Putamen (tissue), 1 donor: Measurements from ENCODE around the gene ARMC9.
"Not testable (repeated sequence)": the region's sequence is repeated elsewhere in the genome, so short reads cannot be mapped to it uniquely, and the experiment has no call there.

ENCODE experiments used
- DNase-seq: peaks from one replicate; pipeline ENCODE4 v3.0.0-alpha.2; 2016; ENCODE audit warnings: low spot score

ARMC9 gene

GRCh38 chr2:231287696-231288095 is 89.3 kb downstream of the ARMC9 start:
- no peak for DNase-seq

GRCh38 chr2:231288590-231288989 is 90.2 kb downstream of the ARMC9 start:
- no peak for DNase-seq

DNA sequence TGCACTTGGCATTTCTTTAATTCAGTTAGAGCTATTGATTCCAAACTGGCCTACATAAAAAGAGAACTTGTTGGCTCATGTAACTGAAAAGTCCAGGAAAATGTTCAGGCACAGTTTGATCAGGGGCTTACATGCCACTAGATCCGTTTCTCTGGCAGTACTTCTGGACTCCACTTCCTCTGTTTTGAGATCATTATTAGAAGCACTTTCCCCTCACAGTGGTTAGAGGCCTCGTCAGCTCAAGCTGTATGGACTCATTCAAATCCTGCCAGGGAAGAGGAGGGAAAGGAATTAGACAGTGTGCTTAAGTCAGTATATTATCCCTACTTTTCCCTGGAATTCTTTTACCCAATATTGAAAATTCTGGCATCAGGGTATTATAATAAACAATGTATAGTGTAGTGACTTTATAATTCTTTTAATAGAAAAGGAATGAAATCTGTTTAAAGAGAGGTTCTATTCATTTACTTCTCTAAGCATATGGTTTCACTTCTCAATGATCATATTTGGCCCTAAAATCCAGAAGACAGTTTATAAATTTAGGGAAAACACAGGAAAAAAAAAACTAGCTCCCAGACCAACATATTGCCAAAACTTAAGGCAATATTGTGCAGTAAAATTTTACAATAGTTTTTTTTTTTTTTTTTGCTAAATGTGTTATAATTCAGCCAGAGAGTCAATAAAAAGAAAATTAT is 92.0 kb downstream of the ARMC9 start:
- DNase-seq = no peak

DNA sequence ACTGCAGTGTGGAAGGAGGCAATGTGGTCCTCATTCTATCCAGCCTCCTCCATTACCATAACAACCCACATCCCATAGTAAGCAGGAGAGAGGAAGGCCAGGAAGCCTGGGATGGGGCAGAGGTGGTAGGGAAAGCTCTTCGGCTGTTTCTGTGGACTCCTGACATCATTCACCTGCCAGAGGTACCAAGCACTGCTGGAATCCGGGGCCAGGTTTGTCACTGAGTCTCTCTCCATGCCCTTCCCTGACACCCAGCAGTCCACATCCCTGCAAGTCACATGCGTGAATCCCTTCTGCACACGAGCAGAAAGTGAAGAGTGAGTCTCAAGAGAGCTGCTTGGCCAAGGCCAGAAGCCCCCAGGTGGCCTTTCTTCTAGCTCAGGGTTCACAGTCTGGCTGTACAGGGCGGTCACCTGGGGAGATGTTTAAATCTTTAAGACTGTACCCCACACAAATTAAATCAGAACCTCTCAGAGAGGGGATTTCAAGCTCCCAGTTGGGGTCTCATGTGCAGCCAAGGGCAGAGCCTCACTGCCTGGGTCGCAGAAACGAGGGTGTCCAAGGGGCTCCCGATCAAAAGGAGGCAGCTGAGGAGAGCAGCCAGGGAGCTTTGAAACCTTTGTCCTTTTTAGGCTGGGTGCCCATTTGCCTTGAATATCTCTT is 94.2 kb downstream of the ARMC9 start:
- DNase-seq = no peak

DNA sequence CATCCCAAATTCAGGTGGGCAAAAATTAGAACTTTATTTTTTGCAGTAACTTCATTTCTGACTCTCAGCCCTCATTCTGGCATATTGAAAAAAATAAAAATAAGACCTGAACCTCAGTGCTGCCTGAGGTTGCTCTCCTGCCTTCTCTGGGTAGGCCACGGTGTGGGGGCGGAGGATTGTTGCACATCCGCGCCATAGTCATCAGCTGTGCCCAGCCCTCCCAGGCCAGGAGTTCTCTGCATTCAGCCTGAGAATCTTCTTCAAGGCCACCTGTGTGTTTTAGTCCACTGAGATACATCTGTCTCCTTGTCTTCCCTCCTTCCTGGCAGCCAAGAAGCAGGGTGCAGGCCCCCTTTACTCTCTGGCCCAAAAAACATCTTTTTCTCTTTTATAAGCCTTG is 94.7 kb downstream of the ARMC9 start:
- no peak for DNase-seq

- no peak for DNase-seq
Observed at GRCh38 chr2:231294116-231294515, 95.7 kb downstream of the ARMC9 start.

DNA sequence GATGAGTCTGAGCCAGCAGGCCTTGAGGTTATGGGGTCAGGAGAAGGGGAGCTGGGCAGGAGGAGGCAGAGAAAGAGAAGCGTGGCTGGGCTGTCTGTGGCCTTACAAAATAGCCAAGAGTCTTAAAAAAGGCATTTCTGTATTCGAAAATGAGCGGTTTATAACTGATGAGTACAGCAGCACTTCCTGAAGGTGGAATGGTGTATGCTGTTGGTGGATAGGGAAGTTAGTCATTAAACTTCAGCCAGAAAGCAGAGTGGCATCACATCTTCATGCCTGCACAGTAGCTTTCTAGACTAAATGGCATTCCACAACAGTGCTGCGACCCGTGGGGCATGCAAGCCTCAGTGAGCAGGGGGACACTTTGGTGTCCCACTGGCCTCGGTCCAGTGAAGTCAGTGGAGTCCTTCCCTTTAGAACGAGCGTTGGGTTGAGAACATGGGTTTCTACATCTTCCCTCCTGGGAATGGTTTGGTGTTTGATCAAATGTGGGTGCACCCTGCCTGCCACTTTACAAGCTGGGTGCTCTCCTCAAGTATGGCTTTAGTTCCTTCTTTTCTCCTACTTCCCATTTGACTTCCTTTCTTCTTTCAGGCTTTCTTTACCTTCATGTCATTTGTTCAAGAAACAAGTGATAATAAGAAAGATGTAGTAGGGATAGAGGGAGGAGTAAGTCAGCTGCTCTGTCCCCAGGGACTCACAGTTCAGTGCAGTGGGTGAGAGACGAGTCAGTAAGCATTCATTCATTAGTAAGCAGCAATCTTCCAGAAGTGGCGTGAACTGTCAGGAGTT is 96.3 kb downstream of the ARMC9 start:
- no peak for DNase-seq

- DNase-seq = no peak
Observed at GRCh38 chr2:231295363-231295655, 96.9 kb downstream of the ARMC9 start.

DNA sequence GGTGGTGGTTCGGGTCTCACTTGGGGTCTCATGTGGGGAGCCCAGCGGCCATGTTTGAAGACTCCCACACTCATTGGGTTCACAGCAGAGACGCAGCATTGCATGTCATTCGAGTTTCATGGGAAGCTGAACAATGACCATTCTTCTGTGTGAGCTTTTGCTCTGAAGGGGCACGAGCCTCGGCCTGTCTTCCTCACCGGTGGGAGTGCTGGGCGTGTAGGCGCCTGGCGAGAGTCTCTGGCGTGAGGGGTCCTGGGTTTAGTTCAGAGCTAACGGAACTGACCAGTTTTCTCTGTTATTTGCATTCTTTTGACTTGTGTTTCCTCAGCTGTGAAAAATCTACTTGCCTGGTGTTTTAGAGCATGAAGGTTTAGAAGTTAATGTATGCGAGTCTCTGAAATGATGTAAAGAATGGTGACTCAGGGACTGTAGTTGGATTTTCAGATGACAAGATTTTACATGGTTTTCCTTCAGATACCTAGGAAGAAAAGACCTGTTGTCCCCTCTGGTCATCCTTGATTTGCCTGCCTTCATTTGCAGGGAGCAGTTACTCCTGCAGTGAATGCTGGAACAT is 98.1 kb downstream of the ARMC9 start:
- no peak for DNase-seq

DNA sequence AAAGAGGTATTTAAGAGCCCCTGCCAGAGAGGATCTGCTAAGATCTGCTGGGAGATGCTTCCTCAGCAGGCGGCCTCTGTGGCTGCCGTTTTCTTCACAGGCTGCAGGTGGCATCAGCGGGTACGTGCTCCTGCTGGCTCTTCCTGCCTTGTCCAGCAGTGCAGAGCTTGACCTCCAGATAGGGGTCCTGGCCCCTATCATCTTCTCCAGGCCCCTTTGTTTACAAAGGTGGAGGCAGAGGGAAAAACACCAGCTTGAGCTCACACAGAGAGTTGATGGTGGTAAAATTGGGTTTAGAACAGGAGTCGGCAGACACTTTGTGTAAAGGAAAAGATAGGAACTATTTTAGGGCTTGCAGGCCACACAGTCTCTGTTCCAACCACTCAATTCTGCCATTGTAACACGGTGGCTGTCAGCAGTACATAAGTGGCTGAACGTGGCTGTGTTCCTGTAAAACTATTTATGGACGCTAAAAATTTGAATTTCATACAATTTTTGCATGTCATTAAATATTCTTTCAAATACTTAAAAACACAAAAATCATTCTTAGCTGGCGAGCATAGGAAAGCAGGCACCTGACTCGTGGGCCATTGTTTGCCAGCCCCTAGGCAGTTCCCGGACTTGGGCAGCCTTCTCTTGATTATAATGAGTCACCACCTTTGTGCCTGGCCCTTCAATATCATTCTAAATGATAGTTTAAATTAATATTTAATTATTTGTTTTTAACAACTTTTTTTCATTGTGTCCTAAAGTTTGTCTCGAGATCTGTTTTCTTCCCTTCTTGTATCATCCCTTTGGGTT is 98.9 kb downstream of the ARMC9 start:
- DNase-seq = peak; percentile 65

DNA sequence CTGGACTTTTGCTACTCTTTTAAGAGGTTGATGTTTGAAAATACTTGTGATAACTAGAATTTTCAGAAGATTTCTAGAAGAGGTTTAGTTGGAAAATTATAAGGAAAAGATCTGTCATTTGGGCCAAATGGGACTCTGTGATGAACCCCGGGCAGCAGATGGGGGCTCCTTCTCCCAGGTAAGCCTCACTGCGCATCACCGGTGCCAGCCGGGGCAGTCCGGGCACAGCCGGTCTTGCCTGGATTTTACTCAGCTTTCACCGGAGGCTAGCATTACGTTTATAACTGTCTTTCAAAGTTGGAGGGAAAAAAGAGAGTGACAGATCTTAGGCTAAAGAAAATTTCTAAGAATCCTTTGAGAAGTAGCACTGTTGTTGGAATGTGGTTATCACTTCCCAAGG is 99.7 kb downstream of the ARMC9 start:
- DNase-seq = no peak

DNA sequence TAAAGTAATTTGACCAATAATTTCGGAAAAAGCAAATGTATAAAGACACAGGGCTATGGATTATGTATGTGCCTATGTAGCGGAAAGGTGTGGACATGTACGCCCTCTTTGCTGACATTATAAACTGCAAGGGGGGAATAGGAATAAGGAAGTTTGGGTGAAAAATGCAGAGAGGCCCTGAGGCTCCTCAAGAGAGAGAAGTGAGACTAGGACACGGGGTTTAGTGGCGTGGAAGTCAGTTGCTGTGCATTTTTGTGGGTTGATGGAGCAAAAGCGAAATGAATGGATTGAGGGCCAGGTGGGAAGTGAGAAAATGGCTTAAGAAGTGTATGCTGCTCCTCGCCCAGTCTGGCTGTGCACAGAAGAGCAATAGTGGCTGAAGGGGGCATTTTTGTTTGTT is 100.8 kb downstream of the ARMC9 start:
- no peak for DNase-seq

DNA sequence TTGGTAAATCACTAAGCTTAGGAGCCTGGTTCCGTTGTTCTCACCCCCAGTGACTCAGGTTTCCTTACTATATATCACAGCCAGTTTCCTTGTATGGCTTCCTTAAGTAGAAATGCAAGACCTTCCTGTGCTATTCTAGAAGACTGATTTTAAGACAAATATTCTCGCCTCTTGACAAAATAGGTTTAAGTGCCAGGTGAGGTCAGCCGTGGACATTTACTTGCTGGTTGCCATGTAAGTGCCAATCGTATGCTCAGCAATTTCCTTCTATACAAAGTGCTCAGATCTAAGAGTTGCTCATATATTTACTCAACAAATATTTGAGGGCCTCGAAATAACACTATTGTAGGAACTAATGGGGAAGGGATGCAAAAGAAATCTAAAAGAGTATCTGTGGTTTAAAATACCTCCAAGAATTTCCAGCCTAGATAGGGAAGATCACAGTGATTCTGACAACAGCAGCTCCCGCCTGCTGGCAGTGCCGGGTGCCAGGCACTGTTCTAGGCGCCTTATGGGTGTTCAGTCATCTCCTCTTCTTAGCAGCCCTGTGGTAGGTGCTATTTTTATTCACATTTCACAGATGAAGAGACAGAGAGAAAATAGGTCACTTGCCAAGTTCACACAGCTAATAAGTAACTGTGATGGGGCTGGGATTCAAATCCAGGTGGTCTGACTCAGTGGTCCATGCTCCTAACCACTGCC is 101.7 kb downstream of the ARMC9 start:
- DNase-seq = no peak

GRCh38 chr2:231300722-231301076 is 102.3 kb downstream of the ARMC9 start:
- DNase-seq = no peak

DNA sequence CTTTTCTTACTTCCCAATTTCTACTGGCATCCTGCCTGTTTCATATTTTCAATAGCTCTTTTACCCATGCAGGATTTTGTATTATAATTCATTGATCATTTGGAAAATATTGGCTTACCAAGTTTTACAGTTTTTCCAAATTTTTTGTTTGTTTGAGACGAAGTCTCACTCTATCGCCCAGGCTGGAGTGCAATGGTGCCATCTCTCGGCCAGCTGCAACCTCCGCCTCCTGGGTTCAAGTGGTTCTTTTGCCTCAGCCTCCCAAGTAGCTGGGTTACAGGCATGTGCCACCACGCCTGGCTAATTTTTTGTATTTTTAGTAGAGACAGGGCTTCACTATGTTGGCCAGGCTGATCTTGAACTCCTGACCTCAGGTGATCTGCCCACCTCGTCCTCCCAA is 105.8 kb downstream of the ARMC9 start:
- not testable (repeated sequence) for DNase-seq

DNA sequence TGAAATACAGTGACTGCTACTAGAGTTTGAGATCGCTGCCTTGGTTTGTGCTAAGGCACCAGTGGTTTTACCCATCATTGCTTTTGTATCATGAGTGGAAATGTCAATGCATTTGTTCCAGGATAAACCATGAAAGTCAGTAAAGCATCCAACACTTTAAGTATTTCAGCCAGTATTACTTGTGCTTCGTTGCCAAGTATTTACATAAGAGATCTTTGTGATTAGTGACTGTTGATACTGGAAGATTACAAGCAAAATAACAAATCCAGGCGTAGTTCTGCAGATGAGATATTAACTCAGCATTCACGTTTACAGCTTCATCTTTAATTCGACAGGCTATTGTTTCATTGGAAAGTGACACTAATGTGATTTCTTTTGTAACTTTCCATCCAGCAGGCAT is 106.8 kb downstream of the ARMC9 start:
- DNase-seq = no peak

GRCh38 chr2:231306791-231307393 is 108.5 kb downstream of the ARMC9 start:
- DNase-seq = no peak

DNA sequence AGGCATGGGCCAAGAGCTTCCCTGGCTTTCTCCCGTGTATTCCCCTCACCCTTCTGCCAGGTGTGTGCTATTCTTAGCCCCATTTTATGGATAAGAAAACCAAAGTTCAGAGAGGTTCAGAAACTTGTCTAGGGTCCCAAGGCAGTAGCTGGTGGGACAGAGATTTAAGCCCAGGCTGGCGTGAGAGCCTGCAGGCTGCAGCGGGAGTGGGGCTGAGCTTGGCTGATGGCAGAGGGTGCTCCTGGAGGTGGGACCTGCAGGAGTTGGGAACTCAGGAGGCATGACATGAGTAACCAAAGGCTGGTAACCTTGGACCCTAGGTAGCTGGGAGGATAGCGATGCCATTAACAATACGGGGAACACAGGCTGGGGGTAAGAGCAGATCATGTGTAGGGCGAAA is 109.8 kb downstream of the ARMC9 start:
- no peak for DNase-seq

DNA sequence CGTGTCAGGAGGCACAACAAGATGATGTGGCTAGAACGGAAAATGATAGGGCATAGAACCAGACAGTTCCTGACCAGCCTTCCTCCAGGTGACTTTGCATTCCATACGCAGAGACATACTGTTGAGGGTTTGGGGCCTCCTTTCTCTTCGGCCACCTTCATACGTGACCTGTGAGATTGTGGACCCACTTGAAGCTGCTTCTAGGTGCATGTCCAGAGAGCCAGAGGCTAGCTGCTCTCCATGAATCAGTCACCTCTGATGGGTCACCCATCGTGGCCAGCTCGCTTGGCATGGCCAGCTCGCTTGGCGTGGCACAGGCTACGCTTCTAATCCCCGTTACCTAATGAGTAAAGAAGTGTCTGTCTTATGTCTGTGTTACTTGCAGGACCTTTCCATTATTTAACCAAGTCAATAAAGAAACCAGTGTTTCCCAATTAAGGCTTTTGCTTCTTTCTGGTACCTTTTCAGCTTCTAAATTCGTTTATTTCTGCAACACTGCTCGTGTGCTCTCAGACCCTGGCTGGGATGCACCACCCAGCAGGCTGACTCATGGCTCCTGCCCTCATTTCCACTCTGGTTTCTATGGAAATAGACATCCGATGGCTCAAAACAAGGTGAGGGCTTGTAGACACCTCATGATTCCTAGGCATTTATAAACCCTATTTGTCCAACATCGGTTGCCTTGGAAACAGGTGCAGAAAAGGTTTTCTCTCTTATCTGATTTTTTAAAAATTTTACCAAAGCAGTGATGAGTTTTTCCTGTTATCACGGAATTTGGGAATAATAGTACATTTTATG is 110.4 kb downstream of the ARMC9 start:
- DNase-seq = peak; percentile 68

- DNase-seq = no peak
Observed at GRCh38 chr2:231312066-231312465, 113.6 kb downstream of the ARMC9 start.
